Right lobe of liver (tissue), 4 donors: Measurements from ENCODE around the gene GPR17.

Experiments used
- POLR2A ChIP-seq: fragments of 450-650 bp; IDR thresholded peaks from one replicate; pipeline ENCODE4 v1.6.1; 2017; ENCODE audit warnings: antibody characterized with exemption, mild to moderate bottlenecking
- TF ChIP-seq, protein P1 (sequence below), 4 donors: fragments of 200-600 bp in 3 of 4; fragments of 450-650 bp in 1 of 4; IDR thresholded peaks; one replicate each; pipeline versions ENCODE4 v1.5.1 to v1.8.0; 2016 to 2022; ENCODE audit warnings: antibody characterized with exemption in 4 of 4, mild to moderate bottlenecking in 2 of 4
- donor health status: DM: no; HTN: no; CAD: no.
- donor health status: DM: no; HTN: no; CAD: no.
- donor health status: DM: no; HTN: yes; CAD: no.

GRCh38 chr2:127614731-127615130 is 31.2 kb upstream of the GPR17 start:
- TF ChIP-seq, protein P1, sequence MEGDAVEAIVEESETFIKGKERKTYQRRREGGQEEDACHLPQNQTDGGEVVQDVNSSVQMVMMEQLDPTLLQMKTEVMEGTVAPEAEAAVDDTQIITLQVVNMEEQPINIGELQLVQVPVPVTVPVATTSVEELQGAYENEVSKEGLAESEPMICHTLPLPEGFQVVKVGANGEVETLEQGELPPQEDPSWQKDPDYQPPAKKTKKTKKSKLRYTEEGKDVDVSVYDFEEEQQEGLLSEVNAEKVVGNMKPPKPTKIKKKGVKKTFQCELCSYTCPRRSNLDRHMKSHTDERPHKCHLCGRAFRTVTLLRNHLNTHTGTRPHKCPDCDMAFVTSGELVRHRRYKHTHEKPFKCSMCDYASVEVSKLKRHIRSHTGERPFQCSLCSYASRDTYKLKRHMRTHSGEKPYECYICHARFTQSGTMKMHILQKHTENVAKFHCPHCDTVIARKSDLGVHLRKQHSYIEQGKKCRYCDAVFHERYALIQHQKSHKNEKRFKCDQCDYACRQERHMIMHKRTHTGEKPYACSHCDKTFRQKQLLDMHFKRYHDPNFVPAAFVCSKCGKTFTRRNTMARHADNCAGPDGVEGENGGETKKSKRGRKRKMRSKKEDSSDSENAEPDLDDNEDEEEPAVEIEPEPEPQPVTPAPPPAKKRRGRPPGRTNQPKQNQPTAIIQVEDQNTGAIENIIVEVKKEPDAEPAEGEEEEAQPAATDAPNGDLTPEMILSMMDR (IDR thresholded peaks at IDR 0.05) = no peak
- no peak for TF ChIP-seq POLR2A
